ENCODE results near the gene TIPARP.
"Not testable (repeated sequence)": the region's sequence is repeated elsewhere in the genome, so short reads cannot be mapped to it uniquely, and the experiment has no call there.

The TIPARP gene

GRCh38 chr3:156739976-156740375, 65.6 kb downstream of the TIPARP start:
- DNase-seq (ENCODE audit: low read depth in 2 of 2): no peak

DNA sequence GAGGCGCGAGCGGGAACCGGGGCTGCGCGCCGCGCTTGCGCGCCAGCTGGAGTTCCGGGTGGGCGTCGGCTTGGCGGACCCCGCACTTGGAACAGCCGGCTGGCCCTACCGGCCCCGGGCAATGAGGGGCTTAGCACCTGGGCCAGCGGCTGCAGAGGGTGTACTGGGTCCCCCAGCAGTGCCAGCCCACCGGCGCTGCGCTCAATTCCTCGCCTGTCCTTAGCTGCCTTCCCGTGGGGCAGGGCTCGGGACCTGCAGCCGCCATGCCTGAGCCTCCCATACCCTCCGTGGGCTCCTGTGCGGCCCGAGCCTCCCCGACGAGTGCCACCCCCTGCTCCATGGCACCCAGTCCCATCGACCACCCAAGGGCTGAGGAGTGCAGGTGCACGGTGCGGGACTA, 66.2 kb downstream of the TIPARP start:
- DNase-seq (ENCODE audit: low read depth in 2 of 2): not testable (repeated sequence)

GRCh38 chr3:156741935-156742334, 67.5 kb downstream of the TIPARP start:
- DNase-seq (ENCODE audit: low read depth in 2 of 2): no peak

GRCh38 chr3:156742401-156742800, 68.0 kb downstream of the TIPARP start:
- DNase-seq (ENCODE audit: low read depth in 2 of 2): no peak

- DNase-seq (ENCODE audit: low read depth in 2 of 2): no peak
Measured at GRCh38 chr3:156743859-156744258, 69.5 kb downstream of the TIPARP start.

- no peak for DNase-seq (ENCODE audit: low read depth in 2 of 2)
Measured at GRCh38 chr3:156744631-156745030, 70.2 kb downstream of the TIPARP start.

- DNase-seq (ENCODE audit: low read depth in 2 of 2): no peak
Measured at GRCh38 chr3:156745766-156746165, 71.4 kb downstream of the TIPARP start.

DNA sequence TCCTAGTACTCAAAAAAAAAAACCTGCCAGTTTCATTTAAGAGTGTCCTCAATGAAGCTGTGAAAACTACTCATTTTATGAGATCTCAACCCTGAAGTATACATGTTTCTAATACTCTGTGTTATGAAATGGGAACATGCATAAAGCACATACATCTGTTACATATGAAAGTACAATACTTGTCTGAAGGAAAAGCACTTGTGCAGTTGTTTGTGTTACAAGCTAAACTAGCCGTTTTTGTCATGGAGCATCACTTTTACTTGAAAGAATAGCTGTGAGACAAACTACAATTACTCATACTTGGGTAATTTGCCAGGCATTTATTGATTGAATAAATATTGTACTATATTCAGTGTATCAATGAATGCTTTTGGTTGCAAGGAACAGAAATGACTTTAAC, 72.7 kb downstream of the TIPARP start:
- no peak for DNase-seq (ENCODE audit: low read depth in 2 of 2)

- no peak for DNase-seq (ENCODE audit: low read depth in 2 of 2)
Measured at GRCh38 chr3:156749244-156749643, 74.9 kb downstream of the TIPARP start.

- DNase-seq (ENCODE audit: low read depth in 2 of 2): no peak
Measured at GRCh38 chr3:156750191-156750873, 75.9 kb downstream of the TIPARP start.

DNA sequence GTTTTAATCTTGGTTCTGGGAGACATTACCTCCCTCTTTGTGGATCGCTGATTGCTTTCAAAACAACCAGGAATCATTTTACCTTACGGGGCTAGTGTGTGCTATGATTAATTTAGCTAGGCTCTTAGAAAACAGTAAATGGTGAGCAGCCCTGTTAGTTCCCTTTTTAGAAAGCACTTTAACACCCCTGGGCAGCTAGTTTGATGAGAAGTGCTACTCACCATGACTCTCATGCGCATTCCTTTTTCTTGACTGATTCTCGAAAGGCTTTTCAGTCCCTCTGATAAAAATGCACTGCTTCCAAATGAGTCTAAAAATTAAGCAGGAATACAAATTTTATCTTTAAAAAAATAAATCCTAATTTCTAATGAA, 76.5 kb downstream of the TIPARP start:
- no peak for DNase-seq (ENCODE audit: low read depth in 2 of 2)

- no peak for DNase-seq (ENCODE audit: low read depth in 2 of 2)
Measured at GRCh38 chr3:156751461-156752025, 77.2 kb downstream of the TIPARP start.

Data from stimulated activated CD8-positive, alpha-beta memory T cell treated with anti-CD3 and anti-CD28 coated beads, Interleukin-2, amount 100 ng/mL, for 1 hour (primary cell).